NAMALWA (cell line): ENCODE results near the gene DEPDC5.

Experiments
- DNase-seq: peaks from one replicate; pipeline ENCODE4 v3.0.0-alpha.2; 2015; ENCODE audit warnings: low spot score

Gene DEPDC5

DNA sequence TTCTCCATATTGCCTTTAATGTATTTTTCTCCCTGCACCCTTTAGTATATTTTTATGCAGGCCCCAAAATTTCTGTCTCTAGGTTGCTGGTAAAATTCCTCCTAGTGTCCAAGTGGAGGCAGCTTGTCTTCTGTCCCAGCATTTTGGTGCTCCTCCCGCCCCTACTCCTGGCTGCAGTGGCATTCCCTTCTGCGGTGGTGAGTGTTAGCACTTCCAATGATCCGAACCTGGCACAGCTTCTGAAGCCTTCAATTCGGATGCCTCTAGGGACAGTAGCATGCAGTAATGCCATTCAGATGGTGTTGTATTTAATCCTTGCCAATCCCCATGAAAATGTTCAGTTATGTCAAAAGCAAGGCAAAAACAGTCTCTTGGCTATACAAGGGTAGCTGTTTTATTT lies 196.4 kb downstream of the DEPDC5 start:
- no peak for DNase-seq

DNA sequence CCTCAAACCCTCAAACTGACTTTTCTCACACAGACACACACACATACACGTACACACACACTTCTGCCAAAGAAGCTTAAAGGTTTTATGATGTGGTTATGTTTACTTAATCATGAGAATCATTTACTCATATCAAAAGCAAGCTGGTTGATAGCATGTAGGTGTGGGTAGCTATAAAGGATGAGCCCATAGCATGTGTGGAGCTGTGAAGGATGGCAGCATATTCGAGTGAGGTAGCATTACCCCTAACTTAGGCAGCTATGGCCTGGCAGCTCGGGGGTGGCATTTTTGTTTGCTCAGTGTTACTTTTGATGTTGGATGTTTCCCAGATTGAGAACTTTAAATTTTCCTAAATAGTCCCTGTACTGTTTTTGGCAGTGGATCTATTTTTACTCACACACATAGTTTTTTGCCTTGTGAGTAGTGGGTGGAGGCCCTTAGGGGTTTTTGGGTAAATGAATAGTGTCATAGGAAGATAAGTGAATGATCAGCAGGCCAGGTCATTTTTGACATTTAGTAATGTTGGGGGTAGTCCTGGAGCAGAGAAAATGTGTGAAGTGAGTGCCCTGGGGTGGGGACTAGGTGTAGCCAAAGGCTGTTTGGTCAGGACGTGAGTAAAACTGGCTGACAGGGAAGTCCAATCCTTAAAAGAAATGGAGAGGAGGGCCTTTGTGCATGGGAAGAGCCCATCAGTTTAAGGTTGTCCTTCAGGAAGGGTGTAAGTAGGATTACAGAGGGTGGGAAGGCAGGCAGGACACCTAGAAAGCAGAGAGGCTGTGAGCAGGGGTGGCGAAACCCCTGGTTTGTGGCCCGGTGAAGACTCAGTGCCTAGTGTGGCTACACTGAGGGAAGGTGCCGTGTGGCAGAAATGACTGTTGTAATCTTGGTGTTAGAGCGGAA lies 197.6 kb downstream of the DEPDC5 start:
- DNase-seq: no peak

DNA sequence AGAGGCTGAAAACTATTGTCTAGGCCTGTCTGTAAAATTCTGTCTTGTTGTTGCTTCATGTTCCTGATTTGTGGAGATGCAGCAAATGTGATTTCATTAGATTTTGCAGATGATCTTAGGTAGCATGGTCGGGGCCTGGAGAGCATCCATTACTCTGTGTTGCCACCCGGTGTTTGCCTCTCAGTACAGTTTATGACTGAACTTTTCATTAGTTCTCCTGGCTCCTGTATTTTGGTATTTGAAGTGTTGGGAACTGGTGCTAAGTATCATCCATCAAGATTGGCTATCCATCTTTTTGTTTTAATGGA lies 198.2 kb downstream of the DEPDC5 start:
- no peak for DNase-seq

DNA sequence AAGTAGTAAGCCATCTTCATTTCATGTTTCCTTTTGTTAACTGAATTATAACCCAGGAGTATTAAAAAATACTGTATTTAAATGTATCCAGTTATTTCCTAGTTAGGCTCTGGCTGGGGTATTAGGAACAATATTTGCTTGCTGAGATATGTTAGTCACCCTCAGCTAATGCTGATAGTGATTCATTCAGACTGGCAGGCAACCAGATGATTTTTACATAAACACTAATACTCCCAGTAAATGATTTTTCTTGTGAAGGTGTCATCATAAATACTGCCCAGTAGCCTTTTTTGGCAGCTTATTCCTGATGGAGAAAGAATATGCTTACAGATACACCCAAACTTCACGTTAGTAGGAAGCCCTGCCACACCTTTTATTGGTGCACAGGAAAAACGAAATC lies 198.7 kb downstream of the DEPDC5 start:
- DNase-seq: no peak

DNA sequence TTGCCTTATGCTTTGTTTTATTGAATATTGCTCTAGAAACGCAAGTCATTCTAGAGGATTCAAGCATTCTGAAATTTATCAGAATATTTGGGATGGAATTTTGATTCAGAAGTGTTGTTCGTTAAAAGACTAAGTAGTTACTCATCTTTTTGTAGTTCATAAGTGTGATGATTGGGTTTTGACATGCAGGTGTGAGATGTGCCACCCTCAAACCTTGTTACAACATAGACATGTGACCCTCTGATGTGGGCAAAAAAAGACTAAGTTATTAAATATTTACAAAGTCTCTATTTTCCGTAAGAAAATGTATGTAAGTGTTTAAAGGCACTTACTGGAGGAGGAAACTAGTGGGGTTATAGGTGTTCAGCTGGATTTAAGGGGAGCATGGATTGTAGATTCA lies 199.4 kb downstream of the DEPDC5 start:
- DNase-seq: no peak

DNA sequence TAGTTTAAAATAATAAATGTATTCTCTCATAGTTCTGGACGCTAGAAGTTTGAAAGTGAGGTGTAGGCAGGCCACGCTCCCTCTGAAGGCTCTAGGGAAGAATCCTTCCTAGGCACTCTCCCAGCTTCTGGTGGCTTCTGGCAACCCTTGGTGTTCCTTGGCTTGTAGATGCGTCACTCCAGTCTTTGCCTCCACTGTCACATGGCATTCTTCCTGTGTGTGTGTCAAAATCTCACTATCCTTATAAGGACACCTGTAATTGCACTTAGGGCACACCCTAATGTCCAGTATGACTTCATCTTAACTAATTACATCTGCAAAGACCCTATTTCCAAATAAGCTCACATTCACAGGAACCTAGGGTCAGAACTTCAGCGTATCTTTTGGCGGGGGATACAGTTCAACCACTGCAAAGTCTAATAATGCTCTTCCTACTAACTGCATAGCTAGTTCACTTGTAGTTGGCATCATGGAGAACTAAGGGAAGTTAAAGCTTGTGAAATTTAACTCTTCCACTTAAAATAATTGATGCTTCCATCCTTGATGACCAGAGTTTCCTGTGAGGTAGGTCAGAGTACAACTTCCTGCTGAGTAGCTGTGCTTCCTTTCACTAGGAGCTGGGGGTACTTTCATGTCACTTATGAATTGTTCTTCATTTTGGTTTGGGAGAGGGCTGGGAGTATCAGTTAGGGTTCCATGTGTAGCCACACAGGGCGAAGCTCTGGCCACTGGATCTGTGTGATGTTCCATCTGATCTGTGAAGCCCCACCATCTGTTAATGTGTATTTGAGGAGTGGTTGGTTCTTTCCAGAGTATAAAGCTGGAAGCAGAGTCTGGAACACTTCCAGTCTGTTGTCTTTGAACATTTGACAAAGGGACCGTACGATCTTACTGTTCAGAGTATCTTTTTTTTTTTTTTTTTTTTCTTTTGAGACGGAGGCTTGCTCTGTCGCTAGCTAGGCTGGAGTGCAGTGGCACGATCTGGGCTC lies 201.0 kb downstream of the DEPDC5 start:
- no peak for DNase-seq

DNA sequence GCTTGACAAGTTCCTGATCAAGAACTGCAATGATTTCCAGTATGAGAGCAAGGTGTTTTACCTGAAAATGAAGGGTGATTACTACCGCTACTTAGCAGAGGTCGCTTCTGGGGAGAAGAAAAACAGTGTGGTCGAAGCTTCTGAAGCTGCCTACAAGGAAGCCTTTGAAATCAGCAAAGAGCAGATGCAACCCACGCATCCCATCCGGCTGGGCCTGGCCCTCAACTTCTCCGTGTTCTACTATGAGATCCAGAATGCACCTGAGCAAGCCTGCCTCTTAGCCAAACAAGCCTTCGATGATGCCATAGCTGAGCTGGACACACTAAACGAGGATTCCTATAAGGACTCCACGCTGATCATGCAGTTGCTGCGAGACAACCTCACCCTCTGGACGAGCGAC lies 202.5 kb downstream of the DEPDC5 start:
- DNase-seq: no peak
